Measurements from ENCODE around the gene FPGT.

- no peak for TF ChIP-seq CTCF (IDR thresholded peaks at IDR 0.05; ENCODE audit: low read length)
- TF ChIP-seq EZH2 (optimal IDR thresholded peaks at IDR 0.05; ENCODE audit: low read depth, low read length), result no peak
- no peak for TF ChIP-seq EZH2phosphoT487 (IDR thresholded peaks at IDR 0.05; ENCODE audit: low read length)
These were observed 17.2 kb downstream of the FPGT start for GRCh38 chr1:74215229-74215628.
